HCT116 (cell line): ENCODE data around the gene COL9A2.

Source experiments
- CTCF ChIP-seq, 3 experiments: fragments of 200-600 bp in 1 of 3; sonication (generic) in 1 of 3; IDR thresholded peaks in 2 of 3; conservative IDR thresholded peaks in 1 of 3; 2 replicates each; pipeline ENCODE4 v1.5.1; 2012 to 2017; ENCODE audit warnings: low read depth in 2 of 3, low read length in 2 of 3, antibody characterized with exemption in 1 of 3, borderline replicate concordance in 1 of 3, control low read depth in 1 of 3, mild to moderate bottlenecking in 1 of 3, mixed read lengths in 1 of 3, mixed run types in 1 of 3, moderate library complexity in 1 of 3; ENCODE audit not compliant: insufficient read depth in 1 of 3
- EZH2 ChIP-seq: fragments of 200-600 bp; sonication (generic); IDR thresholded peaks from 2 replicates; pipeline ENCODE4 v1.6.1; 2017; ENCODE audit warnings: antibody characterized with exemption, mixed run types
- JUND ChIP-seq: IDR thresholded peaks from 2 replicates; pipeline ENCODE4 v1.6.1; 2012
- POLR2A ChIP-seq: IDR thresholded peaks from 2 replicates; pipeline ENCODE4 v1.7.0; 2011; ENCODE audit warnings: borderline replicate concordance; ENCODE audit not compliant: insufficient read depth, insufficient read length; ENCODE audit errors: extremely low read depth
- RAD21 ChIP-seq: IDR thresholded peaks from 2 replicates; pipeline ENCODE4 v1.6.1; 2012; ENCODE audit warnings: low read depth, mild to moderate bottlenecking
- SIN3A ChIP-seq: IDR thresholded peaks from 2 replicates; pipeline ENCODE4 v1.6.1; 2012; ENCODE audit warnings: low read depth
- SP1 ChIP-seq: IDR thresholded peaks from 2 replicates; pipeline ENCODE4 v1.6.1; 2012; ENCODE audit warnings: low read depth
- TF ChIP-seq, protein P1 (sequence below): IDR thresholded peaks from 2 replicates; pipeline ENCODE4 v1.6.1; 2012

- no peak for TF ChIP-seq POLR2A
- TF ChIP-seq RAD21 = no peak
- TF ChIP-seq CTCF (IDR thresholded peaks at IDR 0.05 in 2 of 3, conservative IDR thresholded peaks at IDR 0.05 in 1 of 3; ENCODE audit: borderline replicate concordance in 1 of 3, insufficient read depth in 1 of 3, low read depth in 2 of 3, low read length in 2 of 3) = no peak
- TF ChIP-seq, protein P1, sequence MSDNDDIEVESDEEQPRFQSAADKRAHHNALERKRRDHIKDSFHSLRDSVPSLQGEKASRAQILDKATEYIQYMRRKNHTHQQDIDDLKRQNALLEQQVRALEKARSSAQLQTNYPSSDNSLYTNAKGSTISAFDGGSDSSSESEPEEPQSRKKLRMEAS = no peak
- no peak for TF ChIP-seq EZH2
- TF ChIP-seq JUND = no peak
- no peak for TF ChIP-seq SP1
- no peak for TF ChIP-seq SIN3A
Observed at GRCh38 chr1:40258445-40258769, 58.7 kb downstream of the COL9A2 start.
